Putamen (tissue), 1 donor: ENCODE measurements around the gene NOP14.
"Not testable (repeated sequence)": the region's sequence is repeated elsewhere in the genome, so short reads cannot be mapped to it uniquely, and the experiment has no call there.

Experiments used
- DNase-seq: peaks from one replicate; pipeline ENCODE4 v3.0.0-alpha.2; 2016; ENCODE audit warnings: low spot score

NOP14 gene

GRCh38 chr4:2963175-2963965, at the start of gene NOP14, which contains the start of gene GRK4:
NOP14 (minus strand) TSS chr4:2963406; CDS start chr4:2963319, 87 bp downstream.
GRK4 (plus strand) TSS chr4:2963571; CDS start chr4:2964071, 500 bp downstream.
- peak; percentile 97 for DNase-seq

DNA sequence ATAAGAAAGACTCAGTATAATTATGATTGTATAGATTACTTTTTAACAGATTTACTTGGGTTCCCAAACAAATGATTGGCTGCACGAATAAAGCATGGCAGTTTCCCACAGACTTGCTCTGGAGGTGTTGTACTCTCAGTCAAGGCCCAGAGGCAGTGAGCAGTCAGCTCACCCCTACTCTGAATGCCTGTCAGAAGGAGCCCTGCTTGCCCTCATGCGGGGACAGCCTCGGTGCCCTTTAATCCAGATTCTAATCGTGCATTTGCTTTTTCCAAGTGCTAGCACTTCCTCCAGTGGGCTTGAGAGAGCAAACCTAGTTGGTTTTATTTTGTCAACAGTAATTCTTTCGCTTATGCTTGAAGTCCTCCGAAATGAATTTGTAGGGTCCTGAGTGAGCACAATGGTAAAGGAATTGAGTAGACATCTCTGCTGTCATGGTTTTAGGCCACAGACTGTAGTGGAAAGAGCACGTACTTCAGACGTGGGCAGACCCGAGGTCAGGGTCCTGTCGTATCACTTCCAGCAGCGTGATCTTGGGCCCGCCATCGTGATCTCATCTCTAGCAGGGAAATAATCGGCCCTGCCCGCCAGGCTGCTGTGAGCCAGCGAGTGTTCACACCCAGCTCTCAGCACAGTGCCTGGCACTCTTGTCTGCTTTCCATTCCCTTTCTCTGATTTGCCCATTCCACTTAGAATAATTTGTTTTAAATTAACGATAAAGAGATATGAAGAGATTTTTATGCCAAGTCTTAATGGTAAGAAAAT, 48.4 kb upstream of the NOP14 start:
- DNase-seq: no peak

DNA sequence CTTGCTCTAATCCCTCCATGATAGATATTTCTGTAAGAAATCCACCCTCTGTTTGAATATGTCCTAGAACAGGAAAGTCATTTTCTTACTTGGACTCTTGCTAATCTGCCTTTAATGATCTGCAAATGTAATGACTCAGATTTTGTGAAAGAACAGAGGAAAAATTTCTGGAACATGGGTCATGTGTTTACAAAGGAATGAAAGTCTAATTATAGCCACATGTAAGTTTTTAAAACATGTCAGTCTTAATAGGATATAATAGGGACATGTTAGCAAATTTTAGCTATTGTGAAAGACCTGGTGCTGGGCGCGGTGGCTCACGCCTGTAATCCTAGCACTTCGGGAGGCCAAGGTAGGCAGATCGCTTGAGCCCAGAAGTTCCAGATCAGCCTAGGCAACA, 47.8 kb upstream of the NOP14 start:
- DNase-seq: no peak

- DNase-seq: no peak
Observed at GRCh38 chr4:3010577-3010976, 47.4 kb upstream of the NOP14 start.

- DNase-seq: peak; percentile 8
Observed at GRCh38 chr4:3009422-3009821, 46.2 kb upstream of the NOP14 start.

DNA sequence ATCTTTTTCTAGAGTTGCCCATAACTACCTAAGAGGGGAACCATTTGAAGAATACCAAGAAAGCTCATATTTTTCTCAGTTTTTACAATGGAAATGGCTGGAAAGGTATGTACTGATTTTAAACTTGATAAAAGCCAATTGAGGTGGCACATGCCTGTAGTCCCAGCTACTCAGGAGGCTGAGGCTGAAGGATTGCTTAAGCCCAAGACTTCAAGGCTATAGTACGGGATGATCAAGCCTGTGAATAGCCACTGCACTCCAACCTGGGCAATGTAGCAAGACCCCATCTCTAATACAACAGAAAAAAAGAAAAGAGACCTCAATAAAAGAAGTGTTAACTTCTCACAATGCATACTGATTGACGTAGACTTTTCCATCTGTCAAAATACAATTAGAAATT, 44.5 kb upstream of the NOP14 start:
- no peak for DNase-seq

GRCh38 chr4:2996415-2996814, 33.2 kb upstream of the NOP14 start:
- no peak for DNase-seq

DNA sequence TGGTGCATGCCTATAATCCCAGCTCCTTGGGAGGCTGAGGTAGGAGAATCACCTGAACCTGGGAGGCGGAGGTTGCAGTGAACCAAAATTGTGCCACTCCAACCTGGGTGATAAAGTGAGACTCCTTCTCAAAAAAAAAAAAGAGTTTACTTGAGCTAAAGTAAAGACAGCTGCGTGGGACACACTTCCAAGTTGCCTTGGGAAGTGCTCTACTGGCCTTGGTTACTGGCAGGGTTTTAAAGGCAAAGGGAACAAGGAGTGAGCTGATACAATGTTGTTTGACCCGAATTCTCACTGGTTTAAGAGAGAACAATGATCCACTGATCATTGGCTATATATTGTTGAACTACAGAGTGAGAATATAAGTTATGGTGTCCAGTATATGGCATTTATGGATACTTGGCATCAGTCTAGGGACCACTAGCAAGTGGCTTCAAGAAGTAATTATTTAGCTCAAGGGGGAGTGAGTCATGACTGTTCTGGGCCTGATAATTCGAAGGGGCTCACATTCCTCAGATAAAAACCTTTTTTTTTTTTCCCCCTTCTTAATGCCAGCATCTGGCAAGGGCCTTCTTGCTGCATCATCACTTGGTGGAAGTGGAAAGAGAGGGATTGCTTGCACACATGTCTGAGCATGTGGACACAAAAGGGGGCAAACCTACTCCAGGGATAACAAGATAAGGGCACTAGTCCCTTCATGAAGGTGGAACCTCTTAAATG, 32.5 kb upstream of the NOP14 start:
- no peak for DNase-seq

DNA sequence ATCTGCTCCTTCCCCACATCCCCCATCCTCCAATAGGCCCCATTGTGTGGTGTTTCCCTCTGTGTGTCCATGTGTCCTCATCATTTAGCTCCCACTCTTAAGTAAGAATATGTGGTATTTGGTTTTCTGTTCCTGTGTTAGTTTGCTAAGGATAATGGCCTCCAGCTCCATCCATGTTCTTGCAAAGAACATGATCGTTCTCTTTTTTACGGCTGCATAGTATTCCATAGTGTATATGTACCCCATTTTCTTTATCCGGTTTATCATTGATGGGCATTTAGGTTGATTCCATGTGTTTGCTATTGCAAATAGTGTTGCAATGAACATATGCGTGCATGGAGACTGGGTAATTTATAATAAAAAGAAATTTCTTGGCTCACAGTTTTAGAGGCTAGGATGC, 31.7 kb upstream of the NOP14 start:
- no peak for DNase-seq

DNA sequence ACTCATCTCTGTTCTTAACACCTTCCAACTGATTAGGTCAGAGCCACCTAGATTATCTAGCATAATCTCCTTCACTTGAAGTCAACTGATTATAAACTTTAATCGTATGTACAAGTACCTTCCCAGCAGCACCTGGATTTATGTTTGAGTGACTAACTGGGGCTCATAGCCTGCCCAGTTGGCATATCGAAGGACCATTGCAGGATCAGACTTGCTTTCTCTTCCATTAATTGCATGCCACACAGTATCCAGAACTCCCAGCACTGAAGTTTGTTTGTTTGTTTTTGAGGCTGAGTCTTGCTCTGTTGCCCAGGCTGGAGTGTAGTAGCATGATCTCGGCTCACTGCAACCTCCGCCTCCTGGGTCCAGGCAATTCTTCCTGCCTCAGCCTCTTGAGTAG, 28.0 kb upstream of the NOP14 start:
- DNase-seq: no peak

GRCh38 chr4:2983715-2984114, 20.5 kb upstream of the NOP14 start:
- not testable (repeated sequence) for DNase-seq

DNA sequence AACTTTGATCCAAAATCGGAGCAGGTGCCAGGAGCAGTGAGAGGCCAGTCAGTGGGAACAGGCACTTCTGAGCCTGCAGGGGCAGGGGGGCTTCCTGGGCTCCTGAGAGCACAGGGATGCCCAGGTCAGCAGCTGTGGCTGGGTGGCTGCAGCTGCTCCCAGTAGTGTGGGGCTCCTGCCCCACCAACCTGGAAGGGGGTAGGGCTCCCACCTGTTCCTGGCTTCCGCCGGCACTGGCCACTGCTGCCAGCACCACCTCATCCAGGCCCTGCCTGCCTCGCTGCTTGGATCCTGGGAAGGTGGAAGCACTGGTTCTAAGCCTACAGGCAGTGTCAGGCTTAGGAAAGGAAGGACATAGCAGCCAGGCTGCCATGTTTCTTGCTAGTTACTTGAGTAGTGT, 18.8 kb upstream of the NOP14 start:
- no peak for DNase-seq

DNA sequence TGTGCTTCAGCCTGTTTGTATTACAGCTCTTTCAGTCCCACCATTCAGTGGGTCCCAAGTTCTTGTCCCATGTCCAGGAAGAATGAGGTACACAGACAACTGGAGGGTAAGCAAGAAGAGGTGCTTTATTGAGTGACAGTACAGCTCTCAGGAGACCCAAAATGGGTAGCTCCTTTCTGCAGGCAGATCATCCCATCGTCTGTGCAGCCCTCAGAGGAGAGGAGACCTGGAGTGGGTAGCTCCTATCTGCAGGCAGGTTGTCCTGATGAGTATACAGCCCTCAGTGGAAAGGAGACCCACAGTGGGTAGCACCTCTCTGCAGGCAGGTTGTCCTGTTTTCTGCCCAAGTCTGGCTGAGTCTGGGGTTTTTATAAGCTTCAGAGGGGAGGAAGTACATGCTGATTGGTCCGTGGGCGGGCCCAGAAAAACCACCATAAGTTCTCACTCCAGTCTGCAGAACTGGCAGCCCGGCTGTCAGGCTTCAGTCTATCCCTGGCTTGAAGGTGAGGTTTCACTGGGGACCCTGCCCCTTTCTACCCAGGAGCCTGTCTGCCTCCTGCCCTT, 18.1 kb upstream of the NOP14 start:
- DNase-seq: no peak

- peak; percentile 30 for DNase-seq
Observed at GRCh38 chr4:2977211-2978088, 14.2 kb upstream of the NOP14 start.

DNA sequence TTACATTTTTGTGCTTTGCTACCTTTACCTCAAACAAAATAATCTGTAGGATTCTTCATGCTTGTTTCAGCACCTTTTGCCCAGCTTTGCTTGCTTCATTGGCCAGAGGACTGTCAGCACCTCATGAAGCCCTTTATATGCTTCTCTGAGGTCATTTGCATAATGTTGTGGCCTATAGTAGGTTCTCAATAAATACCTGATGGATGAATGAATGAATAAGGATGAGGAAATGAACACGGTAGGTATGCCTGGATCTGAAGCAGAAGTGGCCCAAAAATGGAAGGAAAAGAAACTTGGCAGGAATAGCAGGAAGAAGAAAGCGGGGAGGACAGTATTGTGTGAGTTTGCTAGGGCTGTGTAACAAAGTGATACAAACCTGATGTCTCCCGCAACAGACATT, 8.1 kb upstream of the NOP14 start:
- DNase-seq: no peak

- DNase-seq: no peak
Observed at GRCh38 chr4:2968381-2968780, 5.2 kb upstream of the NOP14 start.

- DNase-seq: no peak
Observed at GRCh38 chr4:2965262-2965661, 2.1 kb upstream of the NOP14 start.

- DNase-seq: no peak
Observed at GRCh38 chr4:2964706-2965258, 1.6 kb upstream of the NOP14 start.

GRCh38 chr4:2963966-2964471, 813 bp upstream of the NOP14 start:
- DNase-seq: no peak

DNA sequence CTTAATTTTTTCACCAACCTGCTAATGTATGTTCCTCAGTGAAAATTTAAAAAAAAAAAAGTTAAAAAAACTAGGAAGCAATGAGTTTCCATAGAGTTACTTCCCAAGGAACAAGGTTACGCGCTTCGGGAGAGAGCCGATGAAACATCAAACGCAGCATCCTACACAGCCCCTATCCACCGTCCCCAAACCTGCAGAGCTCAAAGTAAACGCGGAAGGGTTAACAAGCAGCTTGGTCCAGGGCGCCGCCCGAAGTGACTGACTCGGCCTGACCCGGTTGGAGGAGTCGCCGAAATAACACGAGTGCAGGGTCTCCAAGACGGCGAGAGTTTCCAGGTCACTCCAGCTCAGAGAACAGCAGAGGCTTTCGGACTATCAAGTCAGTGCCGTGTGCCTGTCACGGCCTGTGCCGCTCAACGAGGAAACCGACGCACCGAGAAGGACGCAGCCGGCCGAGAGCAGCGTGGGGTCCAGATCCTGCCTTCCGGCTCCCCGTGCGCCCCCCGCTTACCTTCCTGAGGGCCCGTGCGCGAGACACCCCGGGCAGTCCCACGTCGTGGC, 512 bp downstream of the NOP14 start:
- DNase-seq: no peak
